CD4-positive, alpha-beta T cell treated with Interleukin-15 for 4 hours (primary cell): ENCODE results near the gene NRROS.
"Not testable (repeated sequence)": the region's sequence is repeated elsewhere in the genome, so short reads cannot be mapped to it uniquely, and the experiment has no call there.

Experiments
- DNase-seq: peaks from one replicate; pipeline ENCODE4 v3.0.0-alpha.2; 2020; ENCODE audit warnings: low spot score

Gene NRROS

DNA sequence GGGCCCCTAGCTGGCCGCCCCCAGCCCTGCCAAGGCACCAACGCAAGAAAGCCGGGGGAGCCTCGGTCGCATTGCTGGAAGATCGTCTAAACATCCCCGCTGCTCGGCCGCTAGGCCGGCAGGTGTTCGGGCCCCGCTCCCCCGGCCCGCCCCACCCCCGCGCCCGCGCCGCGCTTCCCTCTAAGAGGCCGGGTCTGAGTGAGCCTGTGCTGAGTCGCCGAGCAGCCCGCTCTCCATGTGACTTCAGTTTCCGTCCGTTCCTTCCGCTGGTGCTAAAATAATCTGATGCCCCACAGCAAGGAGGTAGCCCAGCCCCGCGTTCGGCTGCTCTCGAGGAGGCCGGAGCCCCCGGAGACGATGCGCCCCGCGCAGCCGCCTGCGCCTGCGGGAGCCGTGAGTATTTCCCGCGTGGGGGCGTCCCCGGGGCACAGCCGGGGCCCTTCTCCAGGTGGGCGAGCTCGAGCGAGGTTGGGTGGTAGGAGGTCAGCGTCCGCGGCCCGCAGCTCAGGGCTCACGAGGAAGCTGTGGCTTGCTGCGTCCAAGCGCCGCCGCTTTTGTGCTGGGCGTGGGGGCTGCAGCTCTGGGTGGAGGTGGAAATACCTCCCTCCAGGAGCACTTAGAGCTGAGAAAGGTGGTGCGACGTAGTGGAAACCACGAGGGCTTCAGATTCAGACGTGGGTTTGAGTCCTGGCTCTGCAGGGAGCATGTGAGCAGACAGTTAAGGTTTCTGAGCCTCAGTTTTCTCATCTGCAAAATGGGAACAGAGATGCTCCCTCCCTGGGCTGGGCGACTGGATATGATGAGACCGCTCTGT is at the start of gene NRROS:
Gene NRROS, plus strand, starts transcription at position 212 of the 814 bp plus-strand sequence. CDS start 14,846 bp downstream, outside the sequence.
- peak; percentile 61 for DNase-seq

- no peak for DNase-seq
Measured at GRCh38 chr3:196590279-196590678, 49.2 kb upstream of the NRROS start.

DNA sequence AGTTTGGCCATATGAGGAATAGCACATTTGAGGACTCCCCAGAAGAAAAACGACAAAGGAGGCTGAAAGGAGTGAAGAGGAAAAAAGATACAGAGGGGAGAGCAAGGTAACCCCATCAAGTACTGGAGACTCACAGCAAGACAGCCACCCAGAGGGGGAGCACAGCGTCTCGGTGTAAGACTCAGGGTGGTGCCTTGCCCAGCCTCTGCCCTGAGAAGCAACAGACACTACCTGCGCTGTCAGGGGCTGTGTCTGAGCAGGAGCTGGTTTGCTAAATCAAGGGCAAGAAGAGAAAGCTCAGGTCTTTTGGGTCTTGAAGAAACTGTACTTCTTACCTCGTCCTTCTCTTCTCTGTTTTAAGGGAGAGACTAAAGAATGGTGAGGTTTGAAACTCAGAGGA is 43.1 kb upstream of the NRROS start:
- DNase-seq, result no peak

DNA sequence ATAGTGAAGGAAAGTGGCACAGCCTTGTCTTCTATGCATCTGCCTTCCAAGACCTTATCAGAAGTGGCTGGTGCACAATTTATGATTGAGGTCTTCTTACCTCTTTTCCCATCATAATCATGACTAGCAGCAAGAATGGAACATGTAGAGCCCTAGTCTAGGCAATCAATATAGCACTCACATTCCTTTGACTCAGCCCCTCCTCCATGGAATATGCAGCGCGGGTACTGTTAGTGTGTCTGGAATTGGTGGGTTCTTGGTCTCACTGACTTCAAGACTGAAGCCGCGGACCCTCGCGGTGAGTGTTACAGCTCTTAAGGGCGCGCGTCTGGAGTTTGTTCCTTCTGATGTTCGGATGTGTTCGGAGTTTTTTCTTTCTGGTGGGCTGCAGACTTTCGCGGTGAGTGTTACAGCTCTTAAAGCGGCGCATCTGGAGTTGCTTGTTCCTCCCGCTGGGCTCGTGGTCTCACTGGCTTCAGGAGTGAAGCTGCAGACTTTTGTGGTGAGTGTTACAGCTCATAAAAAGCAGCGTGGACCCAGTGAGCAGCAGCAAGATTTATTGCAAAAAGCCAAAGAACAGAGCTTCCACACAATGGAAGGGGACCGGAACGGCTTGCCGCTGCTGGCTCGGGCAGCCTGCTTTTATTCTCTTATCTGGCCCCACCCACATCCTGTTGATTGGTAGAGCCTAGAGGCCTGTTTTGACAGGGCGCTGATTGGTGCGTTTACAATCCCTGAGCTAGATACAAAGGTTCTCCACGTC is 41.3 kb upstream of the NRROS start:
- peak; percentile 44 for DNase-seq

DNA sequence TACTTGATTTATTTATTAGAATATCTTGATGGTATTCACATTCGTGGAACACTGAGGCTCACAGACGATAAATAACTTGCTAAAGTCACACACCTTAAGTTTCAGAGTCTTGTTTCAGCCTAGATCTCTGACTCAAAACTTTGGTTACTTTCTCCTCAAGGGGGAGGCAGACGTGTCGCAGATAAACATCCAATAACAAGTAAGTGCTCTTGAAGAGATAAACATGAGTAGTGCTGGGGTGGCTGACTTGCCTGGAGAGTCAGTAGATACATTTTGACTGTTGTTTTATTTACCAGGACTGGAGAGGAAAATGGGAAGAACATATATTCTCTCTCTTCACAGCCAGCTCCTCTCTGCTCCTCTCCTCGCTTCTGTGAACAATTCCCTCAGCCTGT is 39.8 kb upstream of the NRROS start:
- no peak for DNase-seq

DNA sequence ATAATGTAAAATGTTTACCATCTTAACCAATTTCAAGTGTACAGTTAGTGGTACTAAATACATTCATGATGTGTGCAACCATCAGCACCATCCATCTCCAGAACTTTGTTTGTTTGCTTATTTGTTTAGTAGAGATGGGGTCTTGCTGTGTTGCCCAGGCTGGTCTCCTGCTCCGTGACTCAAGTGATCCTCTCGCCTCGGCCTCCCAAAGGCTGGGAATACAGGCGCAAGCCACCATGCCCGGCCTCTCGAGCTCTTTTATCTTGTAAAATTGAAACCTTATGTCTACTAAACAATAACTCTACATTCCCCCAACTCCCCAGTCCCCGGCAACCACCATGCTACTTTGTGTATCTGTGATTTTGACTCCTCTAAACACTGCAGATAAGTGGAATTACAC is 39.1 kb upstream of the NRROS start:
- DNase-seq, result no peak

- DNase-seq, result no peak
Measured at GRCh38 chr3:196602673-196603072, 36.8 kb upstream of the NRROS start.

- DNase-seq, result no peak
Measured at GRCh38 chr3:196603683-196604082, 35.8 kb upstream of the NRROS start.

- peak; percentile 60 for DNase-seq
Measured at GRCh38 chr3:196604548-196604947, 34.9 kb upstream of the NRROS start.

GRCh38 chr3:196608693-196609092 is 30.8 kb upstream of the NRROS start:
- DNase-seq, result no peak

DNA sequence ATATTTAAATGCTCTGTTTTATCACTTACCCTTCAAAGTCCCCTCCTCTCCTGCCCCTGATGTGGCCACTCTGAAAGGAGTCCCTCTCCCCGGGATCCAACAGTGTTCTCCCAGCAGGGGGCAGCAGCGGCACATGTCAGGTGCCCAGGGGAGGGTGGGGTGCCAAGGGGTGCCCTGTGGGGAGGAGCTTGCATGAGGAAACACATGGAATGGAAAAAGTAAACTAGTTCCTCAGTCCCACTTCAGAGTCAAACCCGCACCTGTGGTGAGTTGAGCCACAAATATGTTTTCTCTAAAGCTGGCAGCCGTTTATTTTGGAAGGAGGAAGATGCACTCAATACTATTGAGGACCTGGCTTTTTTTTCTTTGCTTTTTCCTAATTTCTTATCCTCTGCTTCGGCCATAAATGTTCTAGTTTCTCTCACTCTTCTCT is 30.1 kb upstream of the NRROS start:
- DNase-seq, result peak; percentile 94

DNA sequence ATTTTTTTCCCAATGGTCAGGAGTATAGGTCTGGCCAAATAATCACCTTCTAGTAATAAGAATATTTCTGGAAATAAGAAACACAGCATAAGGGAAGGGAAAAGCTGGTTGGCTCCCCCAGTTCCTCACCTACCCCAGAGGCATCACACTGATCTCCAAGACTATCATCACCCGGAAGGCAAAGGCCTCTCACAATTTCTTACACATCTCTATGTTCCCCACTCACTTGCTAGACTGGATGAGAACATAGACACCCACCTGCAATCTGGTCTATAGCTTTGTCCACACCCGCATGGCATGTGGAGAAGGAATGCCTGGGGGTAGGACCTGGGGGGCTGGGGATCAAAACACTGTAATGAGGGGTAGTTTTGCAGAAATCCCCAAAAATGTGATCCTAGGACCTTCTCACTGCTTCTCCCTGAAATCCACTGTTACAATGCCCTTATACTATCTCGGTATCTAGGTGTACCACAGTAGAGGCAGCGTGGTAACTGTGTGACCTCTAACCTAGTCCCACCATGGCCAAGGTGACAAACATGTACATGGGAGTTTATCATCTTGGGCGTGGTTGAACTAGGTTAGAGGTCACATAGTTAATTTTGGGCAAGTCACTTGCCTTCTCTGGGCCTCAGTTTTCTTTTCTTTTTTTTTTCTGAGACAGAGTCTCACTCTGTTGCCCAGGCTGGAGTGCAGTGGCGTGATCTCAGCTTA is 29.5 kb upstream of the NRROS start:
- peak; percentile 19 for DNase-seq

DNA sequence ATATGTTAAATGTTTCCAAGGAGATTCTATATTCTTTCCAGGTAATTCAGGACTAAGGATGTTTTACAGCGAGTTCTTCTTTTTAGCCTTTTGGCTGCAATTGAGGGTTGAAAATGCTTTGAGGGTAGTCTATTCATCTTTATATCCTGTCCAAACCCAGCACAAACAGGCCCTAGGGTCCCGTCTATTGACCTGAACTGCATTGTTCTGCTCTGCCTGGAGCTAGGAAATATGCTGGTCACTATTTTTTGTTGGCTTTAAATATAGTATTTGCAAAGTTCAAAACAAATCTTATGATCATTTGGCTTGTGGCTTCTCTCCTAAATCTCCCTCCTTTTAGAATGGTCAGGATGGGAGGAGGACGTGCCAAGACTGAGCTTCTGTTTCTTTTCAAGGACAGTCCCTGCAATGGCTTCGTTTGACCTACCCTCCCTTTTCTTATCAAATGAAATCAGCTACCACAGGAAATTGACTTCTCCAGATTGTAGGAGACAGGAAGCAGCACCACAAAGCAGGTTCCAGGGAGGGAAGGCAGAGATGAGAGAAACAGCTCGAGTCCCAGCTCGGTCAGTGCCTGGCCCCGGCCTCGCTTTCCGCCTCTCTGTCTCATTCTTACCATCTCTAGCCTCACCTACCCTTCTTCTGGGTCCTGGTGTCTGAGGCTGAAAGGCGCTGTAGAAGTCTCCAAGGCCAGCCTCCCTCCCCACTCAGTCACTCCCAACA is 27.6 kb upstream of the NRROS start:
- no peak for DNase-seq

DNA sequence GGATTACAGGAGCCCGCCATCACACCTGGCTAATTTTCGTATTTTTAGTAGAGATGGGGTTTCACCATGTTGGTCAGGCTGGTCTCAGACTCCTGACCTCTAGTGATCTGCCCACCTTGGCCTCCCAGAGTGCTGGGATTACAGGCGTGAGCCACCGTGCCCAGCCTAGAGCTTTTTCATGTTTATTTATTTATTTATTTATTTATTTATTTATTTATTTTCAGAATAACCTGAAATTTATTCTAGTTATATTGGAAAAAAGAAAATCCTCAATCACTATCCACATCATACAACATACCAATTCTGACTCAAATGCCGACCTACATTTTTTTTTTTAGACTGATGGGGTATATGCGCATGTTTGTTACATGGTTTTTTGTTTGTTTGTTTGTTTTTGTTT is 24.3 kb upstream of the NRROS start:
- DNase-seq, result not testable (repeated sequence)

GRCh38 chr3:196617256-196617655 is 22.2 kb upstream of the NRROS start:
- no peak for DNase-seq

DNA sequence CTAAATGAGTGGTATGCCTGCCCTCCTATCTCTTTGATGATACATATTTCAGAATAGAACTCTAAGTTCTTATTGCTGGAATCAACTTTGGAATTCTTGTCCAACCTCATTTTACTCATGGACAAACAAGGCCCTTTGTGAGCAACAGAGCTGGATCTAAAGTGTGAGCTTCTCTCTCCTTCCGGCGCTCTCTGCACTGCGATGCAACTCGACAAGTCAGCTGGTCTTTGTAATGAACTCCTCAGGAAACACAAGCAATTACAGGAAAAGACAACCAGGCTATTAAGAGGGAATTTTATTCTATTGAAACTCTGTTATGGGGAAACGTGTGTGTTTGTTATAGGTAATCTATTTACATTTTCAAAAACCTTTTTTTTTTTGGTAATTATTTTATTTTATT is 20.3 kb upstream of the NRROS start:
- DNase-seq, result no peak

- DNase-seq, result not testable (repeated sequence)
Measured at GRCh38 chr3:196619627-196620026, 19.9 kb upstream of the NRROS start.

DNA sequence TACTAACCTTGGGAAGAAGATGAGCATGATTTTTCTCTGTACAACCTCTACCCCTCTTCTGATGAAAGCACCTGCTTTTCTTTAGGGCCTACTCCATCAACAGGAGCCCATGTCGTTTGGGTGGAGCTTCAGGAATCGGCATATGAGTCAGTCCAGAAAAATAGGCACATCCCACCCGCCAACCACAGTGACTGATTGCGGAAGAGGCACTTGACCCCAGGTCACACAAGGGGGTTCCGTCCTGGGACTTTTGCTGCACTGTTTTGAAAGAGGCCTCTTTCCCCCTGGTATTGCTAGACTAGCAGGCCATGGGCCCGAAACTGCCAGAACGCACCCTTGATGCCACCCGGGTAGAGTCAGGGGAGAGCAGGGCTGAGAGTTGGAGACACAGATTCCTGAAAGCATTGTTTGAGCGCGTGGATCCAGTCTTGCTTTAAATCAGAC is 19.3 kb upstream of the NRROS start:
- DNase-seq, result peak; percentile 51

DNA sequence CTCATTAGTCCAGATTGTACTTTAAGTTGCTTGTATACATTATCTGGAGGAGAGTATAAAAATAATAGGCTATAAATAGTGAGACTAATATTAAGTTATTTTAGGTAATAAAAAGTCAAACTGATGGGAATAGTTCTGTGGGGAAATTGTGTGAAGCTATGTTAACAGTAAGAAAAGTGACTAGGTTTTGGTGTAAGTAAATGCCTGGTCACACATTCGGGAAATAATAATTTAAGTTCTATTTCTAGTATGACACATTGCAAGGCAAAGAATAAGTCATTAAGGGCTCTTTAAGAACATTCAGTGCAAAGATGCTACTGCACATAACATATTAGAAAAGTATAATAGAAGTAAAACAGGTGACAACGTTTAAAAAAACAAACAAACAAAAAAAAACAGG is 18.8 kb upstream of the NRROS start:
- no peak for DNase-seq

DNA sequence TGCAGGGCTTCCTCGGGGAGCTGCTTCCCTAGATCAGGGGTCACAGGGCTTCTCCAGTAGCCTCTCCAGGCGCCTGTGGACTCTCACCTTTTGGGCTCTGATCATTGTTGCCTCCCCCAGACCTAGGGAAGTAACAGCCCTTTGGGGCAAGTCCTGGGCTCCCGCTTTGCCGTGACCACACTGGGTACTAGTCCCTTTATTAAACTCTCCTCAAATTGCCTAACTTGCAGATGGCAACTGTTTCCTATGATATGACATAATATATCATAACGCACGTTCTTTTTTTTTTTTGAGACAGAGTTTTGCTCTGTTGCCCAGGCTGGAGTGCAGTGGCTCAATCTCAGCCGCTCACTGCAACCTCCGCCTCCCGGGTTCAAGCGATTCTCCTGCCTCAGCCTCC is 17.9 kb upstream of the NRROS start:
- no peak for DNase-seq

- DNase-seq, result no peak
Measured at GRCh38 chr3:196624067-196624790, 15.3 kb upstream of the NRROS start.
